Measurements from ENCODE around the gene PLA2G2D.

GRCh38 chr1:20151906-20152598, 32.7 kb upstream of the PLA2G2D start:
- TF ChIP-seq, protein P1, sequence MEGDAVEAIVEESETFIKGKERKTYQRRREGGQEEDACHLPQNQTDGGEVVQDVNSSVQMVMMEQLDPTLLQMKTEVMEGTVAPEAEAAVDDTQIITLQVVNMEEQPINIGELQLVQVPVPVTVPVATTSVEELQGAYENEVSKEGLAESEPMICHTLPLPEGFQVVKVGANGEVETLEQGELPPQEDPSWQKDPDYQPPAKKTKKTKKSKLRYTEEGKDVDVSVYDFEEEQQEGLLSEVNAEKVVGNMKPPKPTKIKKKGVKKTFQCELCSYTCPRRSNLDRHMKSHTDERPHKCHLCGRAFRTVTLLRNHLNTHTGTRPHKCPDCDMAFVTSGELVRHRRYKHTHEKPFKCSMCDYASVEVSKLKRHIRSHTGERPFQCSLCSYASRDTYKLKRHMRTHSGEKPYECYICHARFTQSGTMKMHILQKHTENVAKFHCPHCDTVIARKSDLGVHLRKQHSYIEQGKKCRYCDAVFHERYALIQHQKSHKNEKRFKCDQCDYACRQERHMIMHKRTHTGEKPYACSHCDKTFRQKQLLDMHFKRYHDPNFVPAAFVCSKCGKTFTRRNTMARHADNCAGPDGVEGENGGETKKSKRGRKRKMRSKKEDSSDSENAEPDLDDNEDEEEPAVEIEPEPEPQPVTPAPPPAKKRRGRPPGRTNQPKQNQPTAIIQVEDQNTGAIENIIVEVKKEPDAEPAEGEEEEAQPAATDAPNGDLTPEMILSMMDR (IDR thresholded peaks at IDR 0.05; ENCODE audit: poor library complexity), result peak; percentile 95
- TF ChIP-seq EZH2 (IDR thresholded peaks at IDR 0.05; ENCODE audit: borderline replicate concordance), result no peak
